HepG2 (cell line): ENCODE results near the gene MXRA7. TPM values are rescaled to one million over a fixed set of nuclear protein-coding genes. Genes with fewer than 3 reads are reported as not detected.

ENCODE experiments used
- CBX1 ChIP-seq: IDR thresholded peaks from one replicate; pipeline ENCODE4 v1.6.1; 2016; ENCODE audit warnings: antibody characterized with exemption, low read depth
- FOXA1 ChIP-seq, 2 experiments: fragments of 450-650 bp in 1 of 2; sonication (generic) in 1 of 2; formaldehyde crosslinking in 1 of 2; IDR thresholded peaks; 2 replicates each; pipeline versions ENCODE4 v1.4.0 to v1.6.1; 2016 to 2020; ENCODE audit warnings: missing genetic modification reagents in 1 of 2
- KDM6A ChIP-seq: IDR thresholded peaks from 2 replicates; pipeline ENCODE4 v1.6.1; 2016; ENCODE audit warnings: low read depth
- MEF2D ChIP-seq: sonication (generic); formaldehyde crosslinking; IDR thresholded peaks from 2 replicates; pipeline ENCODE4 v1.5.1; 2020; ENCODE audit warnings: mild to moderate bottlenecking, missing genetic modification reagents
- SKI ChIP-seq: fragments of 450-650 bp; IDR thresholded peaks from one replicate; pipeline ENCODE4 v1.6.1; 2018; ENCODE audit warnings: mild to moderate bottlenecking; ENCODE audit not compliant: partially characterized antibody
- SP4 ChIP-seq: sonication (generic); formaldehyde crosslinking; IDR thresholded peaks from 2 replicates; pipeline ENCODE4 v1.8.1; 2023; ENCODE audit warnings: mild to moderate bottlenecking, missing genetic modification reagents
- TBX2 ChIP-seq: sonication (generic); formaldehyde crosslinking; IDR thresholded peaks from 2 replicates; pipeline ENCODE4 v1.5.0; 2020; ENCODE audit warnings: missing genetic modification reagents, mild to moderate bottlenecking, borderline replicate concordance
- ZBTB7A ChIP-seq: sonication (generic); formaldehyde crosslinking; IDR thresholded peaks from 2 replicates; pipeline ENCODE4 v1.8.0; 2022; ENCODE audit warnings: mild to moderate bottlenecking, missing genetic modification reagents
- ZFP1 ChIP-seq: IDR thresholded peaks from 2 replicates; pipeline ENCODE4 v1.6.1; 2016
- ZFP41 ChIP-seq: sonication (generic); formaldehyde crosslinking; IDR thresholded peaks from 2 replicates; pipeline ENCODE4 v1.4.0; 2020; ENCODE audit warnings: mild to moderate bottlenecking, missing genetic modification reagents, borderline replicate concordance
- ZFP82 ChIP-seq: sonication (generic); formaldehyde crosslinking; IDR thresholded peaks from 2 replicates; pipeline ENCODE4 v1.5.1; 2020; ENCODE audit warnings: mild to moderate bottlenecking, missing genetic modification reagents, borderline replicate concordance
- ZNF547 ChIP-seq: sonication (generic); formaldehyde crosslinking; IDR thresholded peaks from 2 replicates; pipeline ENCODE4 v1.5.1; 2020; ENCODE audit warnings: mild to moderate bottlenecking, missing genetic modification reagents
- ZNF589 ChIP-seq: sonication (generic); formaldehyde crosslinking; conservative IDR thresholded peaks from 2 replicates; pipeline ENCODE4 v1.8.0; 2022; ENCODE audit warnings: mild to moderate bottlenecking, moderate library complexity, missing genetic modification reagents
- ZNF761 ChIP-seq: sonication (generic); formaldehyde crosslinking; conservative IDR thresholded peaks from 2 replicates; pipeline ENCODE4 v1.4.0; 2020; ENCODE audit warnings: mild to moderate bottlenecking, missing genetic modification reagents
- ZNF816 ChIP-seq: sonication (generic); formaldehyde crosslinking; IDR thresholded peaks from 2 replicates; pipeline ENCODE4 v1.8.0; 2022; ENCODE audit warnings: missing genetic modification reagents, mild to moderate bottlenecking, borderline replicate concordance
- ZNF891 ChIP-seq: sonication (generic); formaldehyde crosslinking; IDR thresholded peaks from 2 replicates; pipeline ENCODE4 v1.5.0; 2020; ENCODE audit warnings: mild to moderate bottlenecking, missing genetic modification reagents
- polyA plus RNA-seq, 8 experiments: library from polyadenylated mRNA; depleted of rRNA in 3 of 8; stranded (reverse) in 7 of 8; unstranded in 1 of 8; fragments of >200 nt; fragmentation: Illumina TruSeq in 4 of 8; extraction: Trizol in 4 of 8; gene quantifications; 2 replicates each; pipeline versions ENCODE4 v1.2.1 to v1.2.3, GENCODE V29; 2011 to 2016; ENCODE audit warnings: low read depth in 4 of 8, missing spikeins in 1 of 8, mixed read lengths in 1 of 8; ENCODE audit not compliant: insufficient read depth in 1 of 8
- total RNA-seq, 5 experiments: library from RNA; depleted of rRNA; stranded (reverse); fragments of >200 nt; fragmentation: Illumina TruSeq; extraction: Trizol; gene quantifications; 2 replicates each; pipeline ENCODE4 v1.2.3, GENCODE V29; 2016; ENCODE audit warnings: low read depth in 1 of 5
- TF ChIP-seq, protein P1 (sequence below): sonication (generic); formaldehyde crosslinking; IDR thresholded peaks from 2 replicates; pipeline ENCODE4 v1.5.0; 2020; ENCODE audit warnings: mild to moderate bottlenecking, missing genetic modification reagents
- TF ChIP-seq, protein P2 (sequence below): sonication (generic); formaldehyde crosslinking; IDR thresholded peaks from 2 replicates; pipeline ENCODE4 v1.8.1; 2023; ENCODE audit warnings: mild to moderate bottlenecking, missing genetic modification reagents
- TF ChIP-seq, protein P3 (sequence below): sonication (generic); formaldehyde crosslinking; IDR thresholded peaks from 2 replicates; pipeline ENCODE4 v1.5.0; 2020; ENCODE audit warnings: mild to moderate bottlenecking, missing genetic modification reagents
- TF ChIP-seq, protein P4 (sequence below): sonication (generic); formaldehyde crosslinking; IDR thresholded peaks from 2 replicates; pipeline ENCODE4 v1.5.0; 2020; ENCODE audit warnings: missing genetic modification reagents, mild to moderate bottlenecking, borderline replicate concordance
- TF ChIP-seq, protein P5 (sequence below): sonication (generic); formaldehyde crosslinking; IDR thresholded peaks from 2 replicates; pipeline ENCODE4 v1.5.0; 2020; ENCODE audit warnings: missing genetic modification reagents, mild to moderate bottlenecking, borderline replicate concordance

MXRA7 gene
- total and polyA plus RNA-seq, 2 of the 13 experiments (the other 11 are each of a cell fraction or from before 2014, with no cell fraction given): 44.8 to 112 TPM

DNA sequence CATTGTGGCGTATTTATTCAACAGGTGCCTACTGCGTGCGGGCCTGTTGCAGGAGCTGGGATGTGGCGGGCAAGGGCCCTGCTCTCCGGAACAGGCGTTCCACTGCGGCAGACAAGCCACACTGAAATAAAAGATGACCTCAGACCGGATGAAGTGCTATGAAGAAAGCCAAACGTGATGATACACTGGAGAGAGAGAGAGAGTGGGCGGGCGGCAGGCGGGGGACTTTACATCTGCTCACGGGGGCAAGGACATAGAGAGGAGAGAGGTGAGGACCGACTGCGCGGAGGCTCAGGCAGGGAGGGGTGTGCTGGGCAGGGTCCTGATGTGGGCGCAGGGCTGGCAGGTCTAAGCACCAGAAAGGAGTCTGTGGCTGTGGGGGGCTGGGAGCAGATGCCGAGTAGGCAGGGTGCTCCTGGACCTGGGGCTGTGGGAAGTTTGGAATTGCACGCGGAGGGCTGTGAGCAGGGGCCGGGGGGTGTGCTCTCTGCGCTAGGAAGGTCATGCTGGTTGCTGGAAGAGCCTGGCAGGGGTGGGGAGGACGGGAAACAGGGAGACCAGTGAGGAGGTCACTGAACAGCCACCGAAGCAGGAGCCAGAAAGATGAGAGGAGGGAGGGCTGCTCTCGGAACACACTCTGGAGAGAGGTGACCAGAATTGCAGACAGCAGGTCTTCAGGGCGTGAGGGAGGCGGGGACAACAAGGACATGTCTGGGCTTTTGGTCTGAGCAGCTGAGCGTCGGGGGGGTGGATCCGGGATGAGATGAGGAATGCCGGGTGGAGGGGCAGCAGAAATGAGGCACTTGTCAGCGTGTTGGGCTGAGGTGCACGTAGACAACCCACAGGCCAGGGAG lies 9.9 kb downstream of the MXRA7 start (continued):
- peak; percentile 50; the same call in 1 of the 2 replicates for TF ChIP-seq ZNF547 (CRISPR knock-in tag)
- TF ChIP-seq SP4 (CRISPR knock-in tag): 0 out of 2 replicates have a peak, but pooled peaks have one; percentile 25
- TF ChIP-seq ZNF589 (CRISPR knock-in tag): no peak
- TF ChIP-seq, protein P1, sequence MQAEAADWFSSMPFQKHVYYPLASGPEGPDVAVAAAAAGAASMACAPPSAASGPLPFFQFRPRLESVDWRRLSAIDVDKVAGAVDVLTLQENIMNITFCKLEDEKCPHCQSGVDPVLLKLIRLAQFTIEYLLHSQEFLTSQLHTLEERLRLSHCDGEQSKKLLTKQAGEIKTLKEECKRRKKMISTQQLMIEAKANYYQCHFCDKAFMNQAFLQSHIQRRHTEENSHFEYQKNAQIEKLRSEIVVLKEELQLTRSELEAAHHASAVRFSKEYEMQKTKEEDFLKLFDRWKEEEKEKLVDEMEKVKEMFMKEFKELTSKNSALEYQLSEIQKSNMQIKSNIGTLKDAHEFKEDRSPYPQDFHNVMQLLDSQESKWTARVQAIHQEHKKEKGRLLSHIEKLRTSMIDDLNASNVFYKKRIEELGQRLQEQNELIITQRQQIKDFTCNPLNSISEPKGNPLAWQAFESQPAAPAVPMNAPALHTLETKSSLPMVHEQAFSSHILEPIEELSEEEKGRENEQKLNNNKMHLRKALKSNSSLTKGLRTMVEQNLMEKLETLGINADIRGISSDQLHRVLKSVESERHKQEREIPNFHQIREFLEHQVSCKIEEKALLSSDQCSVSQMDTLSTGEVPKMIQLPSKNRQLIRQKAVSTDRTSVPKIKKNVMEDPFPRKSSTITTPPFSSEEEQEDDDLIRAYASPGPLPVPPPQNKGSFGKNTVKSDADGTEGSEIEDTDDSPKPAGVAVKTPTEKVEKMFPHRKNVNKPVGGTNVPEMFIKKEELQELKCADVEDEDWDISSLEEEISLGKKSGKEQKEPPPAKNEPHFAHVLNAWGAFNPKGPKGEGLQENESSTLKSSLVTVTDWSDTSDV (CRISPR knock-in tag): no peak
- peak; percentile 43 for TF ChIP-seq CBX1
- TF ChIP-seq ZNF816 (CRISPR knock-in tag): peak; percentile 67; the same call in 1 of the 2 replicates
- 0 out of 2 replicates have a peak, but pooled peaks have one; percentile 37 for TF ChIP-seq KDM6A
- TF ChIP-seq ZBTB7A (CRISPR knock-in tag): peak; percentile 55; the same call in 1 of the 2 replicates
- TF ChIP-seq ZNF761 (CRISPR knock-in tag): no peak
- no peak; the same call in 1 of the 2 replicates for TF ChIP-seq ZNF891 (CRISPR knock-in tag)
- TF ChIP-seq ZFP41: peak; percentile 24; the same call in 1 of the 2 replicates
- peak; percentile 48 for TF ChIP-seq SKI
- no peak for TF ChIP-seq FOXA1 (IDR thresholded peaks at IDR 0.05)
- TF ChIP-seq FOXA1 (CRISPR knock-in tag; IDR thresholded peaks at IDR 0.05): 0 out of 2 replicates have a peak, but pooled peaks have one; percentile 34
- TF ChIP-seq ZFP1: no peak
- no peak; the same call in none of the 2 replicates for TF ChIP-seq MEF2D (CRISPR knock-in tag)
- TF ChIP-seq, protein P2, sequence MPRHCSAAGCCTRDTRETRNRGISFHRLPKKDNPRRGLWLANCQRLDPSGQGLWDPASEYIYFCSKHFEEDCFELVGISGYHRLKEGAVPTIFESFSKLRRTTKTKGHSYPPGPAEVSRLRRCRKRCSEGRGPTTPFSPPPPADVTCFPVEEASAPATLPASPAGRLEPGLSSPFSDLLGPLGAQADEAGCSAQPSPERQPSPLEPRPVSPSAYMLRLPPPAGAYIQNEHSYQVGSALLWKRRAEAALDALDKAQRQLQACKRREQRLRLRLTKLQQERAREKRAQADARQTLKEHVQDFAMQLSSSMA (CRISPR knock-in tag): peak; percentile 95
- TF ChIP-seq, protein P3, sequence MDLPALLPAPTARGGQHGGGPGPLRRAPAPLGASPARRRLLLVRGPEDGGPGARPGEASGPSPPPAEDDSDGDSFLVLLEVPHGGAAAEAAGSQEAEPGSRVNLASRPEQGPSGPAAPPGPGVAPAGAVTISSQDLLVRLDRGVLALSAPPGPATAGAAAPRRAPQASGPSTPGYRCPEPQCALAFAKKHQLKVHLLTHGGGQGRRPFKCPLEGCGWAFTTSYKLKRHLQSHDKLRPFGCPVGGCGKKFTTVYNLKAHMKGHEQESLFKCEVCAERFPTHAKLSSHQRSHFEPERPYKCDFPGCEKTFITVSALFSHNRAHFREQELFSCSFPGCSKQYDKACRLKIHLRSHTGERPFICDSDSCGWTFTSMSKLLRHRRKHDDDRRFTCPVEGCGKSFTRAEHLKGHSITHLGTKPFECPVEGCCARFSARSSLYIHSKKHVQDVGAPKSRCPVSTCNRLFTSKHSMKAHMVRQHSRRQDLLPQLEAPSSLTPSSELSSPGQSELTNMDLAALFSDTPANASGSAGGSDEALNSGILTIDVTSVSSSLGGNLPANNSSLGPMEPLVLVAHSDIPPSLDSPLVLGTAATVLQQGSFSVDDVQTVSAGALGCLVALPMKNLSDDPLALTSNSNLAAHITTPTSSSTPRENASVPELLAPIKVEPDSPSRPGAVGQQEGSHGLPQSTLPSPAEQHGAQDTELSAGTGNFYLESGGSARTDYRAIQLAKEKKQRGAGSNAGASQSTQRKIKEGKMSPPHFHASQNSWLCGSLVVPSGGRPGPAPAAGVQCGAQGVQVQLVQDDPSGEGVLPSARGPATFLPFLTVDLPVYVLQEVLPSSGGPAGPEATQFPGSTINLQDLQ: peak; percentile 67; the same call in 1 of the 2 replicates
- peak; percentile 81 for TF ChIP-seq TBX2
- TF ChIP-seq, protein P4, sequence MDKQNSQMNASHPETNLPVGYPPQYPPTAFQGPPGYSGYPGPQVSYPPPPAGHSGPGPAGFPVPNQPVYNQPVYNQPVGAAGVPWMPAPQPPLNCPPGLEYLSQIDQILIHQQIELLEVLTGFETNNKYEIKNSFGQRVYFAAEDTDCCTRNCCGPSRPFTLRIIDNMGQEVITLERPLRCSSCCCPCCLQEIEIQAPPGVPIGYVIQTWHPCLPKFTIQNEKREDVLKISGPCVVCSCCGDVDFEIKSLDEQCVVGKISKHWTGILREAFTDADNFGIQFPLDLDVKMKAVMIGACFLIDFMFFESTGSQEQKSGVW (CRISPR knock-in tag): no peak
- TF ChIP-seq, protein P5, sequence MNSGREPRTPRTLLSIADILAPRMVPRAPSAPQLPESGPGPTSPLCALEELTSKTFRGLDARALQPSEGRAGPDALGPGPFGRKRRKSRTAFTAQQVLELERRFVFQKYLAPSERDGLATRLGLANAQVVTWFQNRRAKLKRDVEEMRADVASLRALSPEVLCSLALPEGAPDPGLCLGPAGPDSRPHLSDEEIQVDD: no peak
- no peak for TF ChIP-seq ZFP82
